SK-N-SH treated with all-trans-retinoic acid at 6 μM for 48 hours (cell line): ENCODE data around the gene DIP2C.
A peak's percentile ranks its signal among the peaks of the same experiment; 100 is the strongest.

Source experiments
- ATAC-seq: fragments of 200-7000 bp; cut with Tn5 transposase; 3 replicates; pipeline ENCODE4 v1.9.1; 2020; ENCODE audit warnings: mild to moderate bottlenecking, moderate library complexity
- ARNTL ChIP-seq: fragments of 450-650 bp; formaldehyde crosslinking; IDR thresholded peaks from 2 replicates; pipeline ENCODE4 v1.5.0; 2020; ENCODE audit warnings: low read depth, mild to moderate bottlenecking, moderate library complexity, borderline replicate concordance
- BACH2 ChIP-seq: fragments of 250-450 bp; sonication (Bioruptor Pico); IDR thresholded peaks from 2 replicates; pipeline ENCODE4 v1.9.0; 2021; ENCODE audit warnings: mild to moderate bottlenecking, borderline replicate concordance
- ESRRG ChIP-seq: fragments of 250-450 bp; sonication (Bioruptor Pico); IDR thresholded peaks from 2 replicates; pipeline ENCODE4 v1.6.1; 2021; ENCODE audit warnings: mild to moderate bottlenecking
- ISL1 ChIP-seq: fragments of 250-450 bp; sonication (Bioruptor Pico); IDR thresholded peaks from 2 replicates; pipeline ENCODE4 v2.1.2; 2022; ENCODE audit warnings: mild to moderate bottlenecking, moderate library complexity
- OSR1 ChIP-seq: fragments of 250-450 bp; sonication (Bioruptor Pico); IDR thresholded peaks from 2 replicates; pipeline ENCODE4 v1.8.0; 2022; ENCODE audit warnings: moderate library complexity, mild to moderate bottlenecking, inconsistent platforms
- TCF4 ChIP-seq: fragments of 250-450 bp; sonication (Bioruptor Pico); IDR thresholded peaks from 2 replicates; pipeline ENCODE4 v1.8.0; 2021; ENCODE audit warnings: mild to moderate bottlenecking, moderate library complexity, borderline replicate concordance
- TSHZ2 ChIP-seq: fragments of 250-450 bp; sonication (Bioruptor Pico); IDR thresholded peaks from 2 replicates; pipeline ENCODE4 v1.5.0; 2020; ENCODE audit warnings: mild to moderate bottlenecking, moderate library complexity
- ZC3H10 ChIP-seq: fragments of 250-450 bp; sonication (Bioruptor Pico); IDR thresholded peaks from 2 replicates; pipeline ENCODE4 v1.5.1; 2021; ENCODE audit warnings: mild to moderate bottlenecking, moderate library complexity
- ZFP3 ChIP-seq: fragments of 250-450 bp; sonication (Bioruptor Pico); IDR thresholded peaks from 2 replicates; pipeline ENCODE4 v1.5.0; 2020; ENCODE audit warnings: mild to moderate bottlenecking, moderate library complexity
- ZFP30 ChIP-seq: fragments of 450-650 bp; formaldehyde crosslinking; IDR thresholded peaks from 2 replicates; pipeline ENCODE4 v1.5.0; 2022; ENCODE audit warnings: mild to moderate bottlenecking, moderate library complexity
- ZNF565 ChIP-seq: fragments of 450-650 bp; formaldehyde crosslinking; conservative IDR thresholded peaks from 2 replicates; pipeline ENCODE4 v1.5.0; 2020; ENCODE audit warnings: low read depth, mild to moderate bottlenecking, moderate library complexity
- ZNF70 ChIP-seq: fragments of 450-650 bp; formaldehyde crosslinking; IDR thresholded peaks from 2 replicates; pipeline ENCODE4 v1.5.0; 2020; ENCODE audit warnings: mild to moderate bottlenecking, moderate library complexity
- TF ChIP-seq, protein P1 (sequence below): fragments of 250-450 bp; sonication (Bioruptor Pico); IDR thresholded peaks from 2 replicates; pipeline ENCODE4 v1.5.1; 2021; ENCODE audit warnings: mild to moderate bottlenecking, moderate library complexity
- TF ChIP-seq, protein P2 (sequence below): fragments of 250-450 bp; sonication (Bioruptor Pico); IDR thresholded peaks from 2 replicates; pipeline ENCODE4 v1.8.0; 2020; ENCODE audit warnings: mild to moderate bottlenecking, moderate library complexity, borderline replicate concordance
- TF ChIP-seq, protein P3 (sequence below): fragments of 250-450 bp; sonication (Bioruptor Pico); IDR thresholded peaks from 2 replicates; pipeline ENCODE4 v1.8.0; 2021; ENCODE audit warnings: low read depth, mild to moderate bottlenecking, moderate library complexity, borderline replicate concordance

Gene DIP2C

GRCh38 chr10:371515-371914 is 318.0 kb downstream of the DIP2C start:
- TF ChIP-seq, protein P1, sequence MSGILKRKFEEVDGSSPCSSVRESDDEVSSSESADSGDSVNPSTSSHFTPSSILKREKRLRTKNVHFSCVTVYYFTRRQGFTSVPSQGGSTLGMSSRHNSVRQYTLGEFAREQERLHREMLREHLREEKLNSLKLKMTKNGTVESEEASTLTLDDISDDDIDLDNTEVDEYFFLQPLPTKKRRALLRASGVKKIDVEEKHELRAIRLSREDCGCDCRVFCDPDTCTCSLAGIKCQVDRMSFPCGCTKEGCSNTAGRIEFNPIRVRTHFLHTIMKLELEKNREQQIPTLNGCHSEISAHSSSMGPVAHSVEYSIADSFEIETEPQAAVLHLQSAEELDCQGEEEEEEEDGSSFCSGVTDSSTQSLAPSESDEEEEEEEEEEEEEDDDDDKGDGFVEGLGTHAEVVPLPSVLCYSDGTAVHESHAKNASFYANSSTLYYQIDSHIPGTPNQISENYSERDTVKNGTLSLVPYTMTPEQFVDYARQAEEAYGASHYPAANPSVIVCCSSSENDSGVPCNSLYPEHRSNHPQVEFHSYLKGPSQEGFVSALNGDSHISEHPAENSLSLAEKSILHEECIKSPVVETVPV, result no peak
- TF ChIP-seq ZFP30 (CRISPR knock-in tag) (no peak), OSR1 (CRISPR knock-in tag) (no peak), ESRRG (CRISPR knock-in tag) (no peak)
- TF ChIP-seq, protein P2, sequence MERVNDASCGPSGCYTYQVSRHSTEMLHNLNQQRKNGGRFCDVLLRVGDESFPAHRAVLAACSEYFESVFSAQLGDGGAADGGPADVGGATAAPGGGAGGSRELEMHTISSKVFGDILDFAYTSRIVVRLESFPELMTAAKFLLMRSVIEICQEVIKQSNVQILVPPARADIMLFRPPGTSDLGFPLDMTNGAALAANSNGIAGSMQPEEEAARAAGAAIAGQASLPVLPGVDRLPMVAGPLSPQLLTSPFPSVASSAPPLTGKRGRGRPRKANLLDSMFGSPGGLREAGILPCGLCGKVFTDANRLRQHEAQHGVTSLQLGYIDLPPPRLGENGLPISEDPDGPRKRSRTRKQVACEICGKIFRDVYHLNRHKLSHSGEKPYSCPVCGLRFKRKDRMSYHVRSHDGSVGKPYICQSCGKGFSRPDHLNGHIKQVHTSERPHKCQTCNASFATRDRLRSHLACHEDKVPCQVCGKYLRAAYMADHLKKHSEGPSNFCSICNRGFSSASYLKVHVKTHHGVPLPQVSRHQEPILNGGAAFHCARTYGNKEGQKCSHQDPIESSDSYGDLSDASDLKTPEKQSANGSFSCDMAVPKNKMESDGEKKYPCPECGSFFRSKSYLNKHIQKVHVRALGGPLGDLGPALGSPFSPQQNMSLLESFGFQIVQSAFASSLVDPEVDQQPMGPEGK (CRISPR knock-in tag), result no peak
- TF ChIP-seq, protein P3, sequence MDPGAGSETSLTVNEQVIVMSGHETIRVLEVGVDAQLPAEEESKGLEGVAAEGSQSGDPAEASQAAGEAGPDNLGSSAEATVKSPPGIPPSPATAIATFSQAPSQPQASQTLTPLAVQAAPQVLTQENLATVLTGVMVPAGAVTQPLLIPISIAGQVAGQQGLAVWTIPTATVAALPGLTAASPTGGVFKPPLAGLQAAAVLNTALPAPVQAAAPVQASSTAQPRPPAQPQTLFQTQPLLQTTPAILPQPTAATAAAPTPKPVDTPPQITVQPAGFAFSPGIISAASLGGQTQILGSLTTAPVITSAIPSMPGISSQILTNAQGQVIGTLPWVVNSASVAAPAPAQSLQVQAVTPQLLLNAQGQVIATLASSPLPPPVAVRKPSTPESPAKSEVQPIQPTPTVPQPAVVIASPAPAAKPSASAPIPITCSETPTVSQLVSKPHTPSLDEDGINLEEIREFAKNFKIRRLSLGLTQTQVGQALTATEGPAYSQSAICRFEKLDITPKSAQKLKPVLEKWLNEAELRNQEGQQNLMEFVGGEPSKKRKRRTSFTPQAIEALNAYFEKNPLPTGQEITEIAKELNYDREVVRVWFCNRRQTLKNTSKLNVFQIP (CRISPR knock-in tag), result no peak
- no peak for ATAC-seq

DNA sequence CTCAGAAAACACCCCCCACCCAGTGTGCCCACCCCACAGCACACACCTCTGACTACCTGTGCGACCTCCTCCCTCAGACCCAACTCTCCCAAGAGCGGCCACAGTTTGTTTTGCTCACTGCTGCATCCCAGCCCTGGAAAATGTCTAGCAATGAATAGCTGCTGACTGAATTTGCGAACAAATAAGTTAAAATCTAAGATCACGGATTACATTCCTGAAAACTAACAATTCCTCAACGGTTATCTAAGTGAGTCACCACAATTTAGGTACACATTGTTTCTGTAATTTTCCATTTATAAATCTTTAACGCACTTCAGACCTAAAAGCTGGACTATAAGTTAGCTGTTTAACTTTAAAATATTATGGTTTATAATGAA is 319.0 kb downstream of the DIP2C start:
- TF ChIP-seq ISL1 (CRISPR knock-in tag) (peak; percentile 33), ARNTL (CRISPR knock-in tag) (no peak), ZNF565 (CRISPR knock-in tag) (no peak), BACH2 (CRISPR knock-in tag) (no peak), ESRRG (CRISPR knock-in tag) (no peak), ZFP3 (CRISPR knock-in tag) (no peak)
- ATAC-seq, result peak; percentile 26

GRCh38 chr10:369684-370448 is 319.6 kb downstream of the DIP2C start:
- 0 out of 2 replicates have a peak, but pooled peaks have one; percentile 39 for TF ChIP-seq ISL1 (CRISPR knock-in tag)
- TF ChIP-seq ESRRG (CRISPR knock-in tag), result no peak
- TF ChIP-seq ARNTL (CRISPR knock-in tag), result no peak
- TF ChIP-seq ZFP3 (CRISPR knock-in tag), result peak; percentile 69
- TF ChIP-seq TSHZ2 (CRISPR knock-in tag), result no peak
- TF ChIP-seq TCF4 (CRISPR knock-in tag), result peak; percentile 46; the same call in 1 of the 2 replicates
- peak; percentile 87 for ATAC-seq

- no peak for TF ChIP-seq TSHZ2 (CRISPR knock-in tag)
- TF ChIP-seq ZC3H10 (CRISPR knock-in tag), result no peak
- TF ChIP-seq ZNF70 (CRISPR knock-in tag), result no peak
- TF ChIP-seq, all 23 proteins: peak for 0
- no peak for ATAC-seq
Measured at GRCh38 chr10:369221-369683, 320.2 kb downstream of the DIP2C start.
